ENCODE data around the gene SLC44A5. TPM values are rescaled to one million over a fixed set of nuclear protein-coding genes. Genes with fewer than 3 reads are reported as not detected.

Gene SLC44A5
- total RNA-seq, 1 experiment from 2014 or later: 2.4 TPM

DNA sequence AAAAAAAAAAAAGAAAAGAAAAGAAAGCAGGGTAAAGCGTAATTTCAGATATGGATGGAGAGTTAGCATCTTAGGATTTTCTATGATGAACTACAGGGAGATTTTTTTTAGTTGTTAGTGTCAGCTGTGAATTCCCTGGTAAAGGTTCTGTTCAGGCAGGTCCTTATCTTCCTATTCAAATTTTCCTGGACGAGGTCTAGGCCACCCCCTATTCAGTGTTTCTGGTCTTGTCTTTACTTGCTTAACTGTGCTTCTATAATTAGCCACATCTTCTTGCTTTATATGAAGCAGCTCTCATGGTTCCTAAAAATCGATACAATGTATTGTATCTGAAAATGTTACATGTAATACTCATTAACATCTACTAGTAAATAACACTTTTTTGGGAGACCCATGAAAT lies 318.9 kb downstream of the SLC44A5 start:
- no peaks in the 10 kb centered on the region for H3K9me3 ChIP-seq (ENCODE audit: control insufficient read depth, low read depth, low read length)
- H4K5ac ChIP-seq (ENCODE audit: insufficient read length, low read depth, low read length): no peak overlapping the region
- no peak overlapping the region for H2BK20ac ChIP-seq (ENCODE audit: low read depth, low read length, poor library complexity, severe bottlenecking)
- no peak overlapping the region for H4K8ac ChIP-seq (replicated peaks; ENCODE audit: insufficient read length, low read depth, low read length)
- no peaks in the 10 kb centered on the region for H3K79me1 ChIP-seq (ENCODE audit: insufficient read depth, low read depth, low read length, poor library complexity, severe bottlenecking)
- no peaks in the 10 kb centered on the region for H3K4me1 ChIP-seq (ENCODE audit: insufficient read depth, low read length)
- DNase-seq: no peak
- no CpG with 5 or more reads among the region's 3 CpGs for WGBS (ENCODE audit: extremely low coverage, insufficient read length, low lambda C conversion rate)
- H2BK120ac ChIP-seq (ENCODE audit: low read depth, low read length, poor library complexity, severe bottlenecking): no peak overlapping the region
- TF ChIP-seq, protein P1, sequence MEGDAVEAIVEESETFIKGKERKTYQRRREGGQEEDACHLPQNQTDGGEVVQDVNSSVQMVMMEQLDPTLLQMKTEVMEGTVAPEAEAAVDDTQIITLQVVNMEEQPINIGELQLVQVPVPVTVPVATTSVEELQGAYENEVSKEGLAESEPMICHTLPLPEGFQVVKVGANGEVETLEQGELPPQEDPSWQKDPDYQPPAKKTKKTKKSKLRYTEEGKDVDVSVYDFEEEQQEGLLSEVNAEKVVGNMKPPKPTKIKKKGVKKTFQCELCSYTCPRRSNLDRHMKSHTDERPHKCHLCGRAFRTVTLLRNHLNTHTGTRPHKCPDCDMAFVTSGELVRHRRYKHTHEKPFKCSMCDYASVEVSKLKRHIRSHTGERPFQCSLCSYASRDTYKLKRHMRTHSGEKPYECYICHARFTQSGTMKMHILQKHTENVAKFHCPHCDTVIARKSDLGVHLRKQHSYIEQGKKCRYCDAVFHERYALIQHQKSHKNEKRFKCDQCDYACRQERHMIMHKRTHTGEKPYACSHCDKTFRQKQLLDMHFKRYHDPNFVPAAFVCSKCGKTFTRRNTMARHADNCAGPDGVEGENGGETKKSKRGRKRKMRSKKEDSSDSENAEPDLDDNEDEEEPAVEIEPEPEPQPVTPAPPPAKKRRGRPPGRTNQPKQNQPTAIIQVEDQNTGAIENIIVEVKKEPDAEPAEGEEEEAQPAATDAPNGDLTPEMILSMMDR (conservative IDR thresholded peaks at IDR 0.05): no peak
- no peak overlapping the region for H3K56ac ChIP-seq (ENCODE audit: insufficient read length, low read depth, low read length)
- no peak overlapping the region for H2BK12ac ChIP-seq (ENCODE audit: insufficient read length, low read depth, low read length)
- no peak overlapping the region for H3K9ac ChIP-seq (ENCODE audit: extremely low read depth, insufficient read length, low read length)
- no peak overlapping the region for H3T11ph ChIP-seq (ENCODE audit: low read length)
- no peak overlapping the region for H2BK5ac ChIP-seq (ENCODE audit: insufficient read length, low read length)
- no peak overlapping the region for H3K4me2 ChIP-seq (ENCODE audit: insufficient read depth, insufficient read length, low read length)
- no peak overlapping the region for H3K23ac ChIP-seq (ENCODE audit: insufficient read length, low read depth, low read length)
- no peaks in the 10 kb centered on the region for H3K79me2 ChIP-seq (ENCODE audit: insufficient read depth, low read length)
- Mint-ChIP-seq H3K4me1 (no peaks in the 10 kb centered on the region), H3K27me3 (ENCODE audit: low read depth) (no peaks in the 10 kb centered on the region), H3K27ac (no peak overlapping the region), H3K9me3 (no peaks in the 10 kb centered on the region), H3K36me3 (ENCODE audit: insufficient read depth in 1 of 3, low read depth in 3 of 3) (no peaks in the 10 kb centered on the region), H3K4me3 (no peak overlapping the region)
- H4K91ac ChIP-seq (ENCODE audit: insufficient read length, low read depth, low read length): no peak overlapping the region
- no peaks in the 10 kb centered on the region for H3K27me3 ChIP-seq (ENCODE audit: insufficient read depth, low read length)
- no peak overlapping the region for H2AK5ac ChIP-seq (ENCODE audit: insufficient read length, low read length)
- H2AFZ ChIP-seq (ENCODE audit: low read length): no peak overlapping the region
- no peaks in the 10 kb centered on the region for H4K20me1 ChIP-seq (ENCODE audit: control insufficient read depth, insufficient read depth, insufficient read length)
- H3K18ac ChIP-seq (ENCODE audit: insufficient read length, low read depth, low read length): no peak overlapping the region
- no peak overlapping the region for H3K27ac ChIP-seq (ENCODE audit: insufficient read length, low read depth, low read length)
- no peaks in the 10 kb centered on the region for H3K23me2 ChIP-seq (ENCODE audit: insufficient read length, low read depth, low read length, poor library complexity, severe bottlenecking)
- no peak overlapping the region for H3K4ac ChIP-seq (ENCODE audit: low read depth, low read length)
- no peak overlapping the region for H3K14ac ChIP-seq (ENCODE audit: insufficient read depth, low read length)
- H2BK15ac ChIP-seq (ENCODE audit: low read depth, low read length): no peak overlapping the region
